ENCODE results near the gene FXN.
"Not testable (repeated sequence)": the region's sequence is repeated elsewhere in the genome, so short reads cannot be mapped to it uniquely, and the experiment has no call there.

The FXN gene

GRCh38 chr9:69097923-69098593, 62.5 kb downstream of the FXN start:
- Histone ChIP-seq H3K9me3 (ENCODE audit: insufficient read depth, low read depth, low read length) (no peaks in the 10 kb centered on the region), H3K4me3 (ENCODE audit: low read length, poor library complexity, severe bottlenecking) (no peak overlapping the region), H2AFZ (ENCODE audit: low read length) (no peak overlapping the region), H3K9me2 (replicated peaks; ENCODE audit: low read depth, low read length) (no peaks in the 10 kb centered on the region), H3F3A (ENCODE audit: low read depth) (no peaks in the 10 kb centered on the region), H3K27me3 (ENCODE audit: insufficient read depth, low read length, poor library complexity, severe bottlenecking) (no peaks in the 10 kb centered on the region), H4K20me1 (ENCODE audit: insufficient read depth, low read length, poor library complexity, severe bottlenecking) (no peaks in the 10 kb centered on the region), H3K79me2 (ENCODE audit: insufficient read depth, low read length) (no peaks in the 10 kb centered on the region), H3K4me2 (ENCODE audit: low read depth, low read length, poor library complexity, severe bottlenecking) (no peak overlapping the region), H3K9ac (ENCODE audit: low read depth, low read length, poor library complexity, severe bottlenecking) (no peak overlapping the region), H3K4me1 (ENCODE audit: insufficient read depth, low read length, poor library complexity, severe bottlenecking) (no peaks in the 10 kb centered on the region), H3K36me3 (ENCODE audit: insufficient read depth, low read length) (no peaks in the 10 kb centered on the region)
- TF ChIP-seq EZH2phosphoT487 (IDR thresholded peaks at IDR 0.05; ENCODE audit: borderline replicate concordance): no peak
- no peak for TF ChIP-seq CTCF (conservative IDR thresholded peaks at IDR 0.05; ENCODE audit: low read length)

GRCh38 chr9:69103348-69103996, 67.9 kb downstream of the FXN start:
- not testable (repeated sequence) for H3K4me2 ChIP-seq (ENCODE audit: low read depth, low read length, poor library complexity, severe bottlenecking); H3K4me3 ChIP-seq (ENCODE audit: low read length, poor library complexity, severe bottlenecking); H4K20me1 ChIP-seq (ENCODE audit: insufficient read depth, low read length, poor library complexity, severe bottlenecking); H3F3A ChIP-seq (ENCODE audit: low read depth); H3K36me3 ChIP-seq (ENCODE audit: insufficient read depth, low read length); H3K4me1 ChIP-seq (ENCODE audit: insufficient read depth, low read length, poor library complexity, severe bottlenecking); H3K9me3 ChIP-seq (ENCODE audit: insufficient read depth, low read depth, low read length); H3K9ac ChIP-seq (ENCODE audit: low read depth, low read length, poor library complexity, severe bottlenecking); H3K79me2 ChIP-seq (ENCODE audit: insufficient read depth, low read length); H3K9me2 ChIP-seq (replicated peaks; ENCODE audit: low read depth, low read length); H3K27me3 ChIP-seq (ENCODE audit: insufficient read depth, low read length, poor library complexity, severe bottlenecking); H2AFZ ChIP-seq (ENCODE audit: low read length)

GRCh38 chr9:69104830-69105527, 69.4 kb downstream of the FXN start:
- H4K20me1 ChIP-seq (ENCODE audit: insufficient read depth, low read length, poor library complexity, severe bottlenecking): no peaks in the 10 kb centered on the region
- H3K4me2 ChIP-seq (ENCODE audit: low read depth, low read length, poor library complexity, severe bottlenecking): no peak overlapping the region
- no peaks in the 10 kb centered on the region for H3F3A ChIP-seq (ENCODE audit: low read depth)
- H3K36me3 ChIP-seq (ENCODE audit: insufficient read depth, low read length): no peaks in the 10 kb centered on the region
- no peaks in the 10 kb centered on the region for H3K4me1 ChIP-seq (ENCODE audit: insufficient read depth, low read length, poor library complexity, severe bottlenecking)
- H3K9ac ChIP-seq (ENCODE audit: low read depth, low read length, poor library complexity, severe bottlenecking): no peak overlapping the region
- H3K4me3 ChIP-seq (ENCODE audit: low read length, poor library complexity, severe bottlenecking): no peak overlapping the region
- no peak for TF ChIP-seq CTCF (conservative IDR thresholded peaks at IDR 0.05; ENCODE audit: low read length)
- TF ChIP-seq EZH2phosphoT487 (IDR thresholded peaks at IDR 0.05; ENCODE audit: borderline replicate concordance): no peak
- H3K9me3 ChIP-seq (ENCODE audit: insufficient read depth, low read depth, low read length): no peaks in the 10 kb centered on the region
- no peaks in the 10 kb centered on the region for H3K9me2 ChIP-seq (replicated peaks; ENCODE audit: low read depth, low read length)
- no peaks in the 10 kb centered on the region for H3K27me3 ChIP-seq (ENCODE audit: insufficient read depth, low read length, poor library complexity, severe bottlenecking)
- H2AFZ ChIP-seq (ENCODE audit: low read length): no peak overlapping the region
- no peaks in the 10 kb centered on the region for H3K79me2 ChIP-seq (ENCODE audit: insufficient read depth, low read length)

Data from Loucy (cell line).